HG03066 (cell line): ENCODE results near the gene DARS2.
"Not testable (repeated sequence)": the region's sequence is repeated elsewhere in the genome, so short reads cannot be mapped to it uniquely, and the experiment has no call there.

ENCODE experiments used
- ATAC-seq: cut with Tn5 transposase; IDR thresholded peaks from one replicate; pipeline ENCODE4 v1.9.1; 2021; ENCODE audit warnings: low read depth; ENCODE audit not compliant: unreplicated experiment

DARS2 gene

GRCh38 chr1:173824315-173825081 is at the start of gene DARS2, which contains the start of gene CENPL:
TSS of gene DARS2 (plus strand) at chr1:173824673. CDS start at chr1:173825230, 557 bp downstream.
TSS of gene CENPL (minus strand) at chr1:173824883. CDS start at chr1:173811299, 13,584 bp downstream.
- ATAC-seq: peak; percentile 85

GRCh38 chr1:173775578-173776226 is 48.8 kb upstream of the DARS2 start:
- ATAC-seq: no peak

- ATAC-seq: no peak
These were observed 44.5 kb upstream of the DARS2 start for GRCh38 chr1:173779936-173780335.

GRCh38 chr1:173784997-173785396 is 39.5 kb upstream of the DARS2 start:
- no peak for ATAC-seq

GRCh38 chr1:173789841-173790240 is 34.6 kb upstream of the DARS2 start:
- ATAC-seq: no peak

- ATAC-seq: no peak
These were observed 26.4 kb upstream of the DARS2 start for GRCh38 chr1:173798078-173798477.

GRCh38 chr1:173799995-173800394 is 24.5 kb upstream of the DARS2 start:
- ATAC-seq: not testable (repeated sequence)

GRCh38 chr1:173802961-173803360 is 21.5 kb upstream of the DARS2 start:
- no peak for ATAC-seq

- ATAC-seq: not testable (repeated sequence)
These were observed 10.8 kb upstream of the DARS2 start for GRCh38 chr1:173813654-173814053.

- no peak for ATAC-seq
These were observed 6.0 kb upstream of the DARS2 start for GRCh38 chr1:173818459-173818858.

GRCh38 chr1:173821680-173822079 is 2.8 kb upstream of the DARS2 start:
- ATAC-seq: no peak

GRCh38 chr1:173823781-173824314 is 625 bp upstream of the DARS2 start:
- peak; percentile 34 for ATAC-seq

- ATAC-seq: no peak
These were observed 3.1 kb downstream of the DARS2 start for GRCh38 chr1:173827611-173828010.

- no peak for ATAC-seq
These were observed 8.3 kb downstream of the DARS2 start for GRCh38 chr1:173832748-173833147.

- ATAC-seq: no peak
These were observed 27.6 kb downstream of the DARS2 start for GRCh38 chr1:173852105-173852504.

- ATAC-seq: no peak
These were observed 28.6 kb downstream of the DARS2 start for GRCh38 chr1:173853074-173853473.

GRCh38 chr1:173856014-173856413 is 31.5 kb downstream of the DARS2 start:
- ATAC-seq: no peak

GRCh38 chr1:173856903-173857302 is 32.4 kb downstream of the DARS2 start:
- no peak for ATAC-seq

GRCh38 chr1:173857363-173857917 is 33.0 kb downstream of the DARS2 start:
- no peak for ATAC-seq

GRCh38 chr1:173859547-173859946 is 35.1 kb downstream of the DARS2 start:
- ATAC-seq: not testable (repeated sequence)

GRCh38 chr1:173860065-173860464 is 35.6 kb downstream of the DARS2 start:
- no peak for ATAC-seq
